ENCODE measurements around the gene FSD2. TPM values are rescaled to one million over a fixed set of nuclear protein-coding genes. Genes with fewer than 3 reads are reported as not detected.

The FSD2 gene
- total and polyA plus RNA-seq, 2 experiments from 2014 or later = 0.18 TPM; not detected in 1

DNA sequence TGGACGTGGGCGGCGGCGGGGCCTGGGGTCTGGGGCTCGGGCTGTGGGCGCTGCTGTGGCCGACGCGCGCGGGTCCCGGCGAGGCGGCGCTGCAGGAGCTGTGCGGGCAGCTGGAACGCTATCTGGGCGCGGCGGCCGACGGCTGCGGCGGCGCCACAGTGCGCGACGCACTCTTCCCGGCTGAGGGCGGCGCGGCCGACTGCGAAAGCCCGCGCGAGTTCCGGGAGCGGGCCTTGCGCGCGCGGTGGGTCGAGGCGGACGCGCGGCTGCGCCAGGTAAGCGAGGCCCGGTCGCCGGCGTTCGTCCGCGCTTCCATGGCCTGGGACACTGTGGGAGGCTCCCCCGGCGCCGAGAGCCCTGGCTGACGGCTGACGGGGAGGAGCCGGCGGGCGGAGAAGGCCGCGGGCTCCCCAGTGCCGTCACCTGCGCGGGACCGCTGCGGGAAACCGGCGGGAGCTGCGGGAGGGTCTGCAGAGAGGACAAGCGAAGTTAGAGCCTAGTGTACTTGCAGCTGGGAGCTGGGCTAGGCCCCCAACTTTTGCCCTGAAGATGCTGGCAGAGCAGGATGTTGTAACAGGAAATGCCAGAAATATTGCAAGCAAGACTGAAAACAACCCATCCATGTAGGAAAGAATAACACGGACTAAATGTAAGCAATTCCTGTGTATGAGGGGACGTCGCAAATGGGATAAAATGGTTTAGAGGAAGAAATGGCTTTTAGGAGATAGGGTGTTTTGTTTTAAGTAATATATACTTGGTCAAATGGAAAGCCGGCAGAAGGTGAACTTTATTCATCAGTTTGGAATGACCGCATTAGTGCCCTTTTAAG lies 4.4 kb upstream of the FSD2 start:
- Histone ChIP-seq H3K36me3 (ENCODE audit: insufficient read depth) (no peaks in the 10 kb centered on the region), H2AFZ (peak overlapping the region; percentile 80; the same call in 1 of the 2 replicates), H3K4me3 (peak overlapping the region; percentile 77), H3K4me1 (ENCODE audit: insufficient read depth) (peaks cover 18% of the 10 kb centered on the region), H3K79me2 (replicated peaks; ENCODE audit: insufficient read depth) (peaks cover 7% of the 10 kb centered on the region; the same call in 1 of the 2 replicates), H4K20me1 (replicated peaks; ENCODE audit: insufficient read depth) (peaks cover 8% of the 10 kb centered on the region; the same call in 1 of the 2 replicates), H3K9me2 (ENCODE audit: insufficient read depth) (0 out of 2 replicates have a peak, but pooled peaks cover 2% of the 10 kb centered on the region), H3K4me2 (peak overlapping the region; percentile 90), H3F3A (replicated peaks; ENCODE audit: low read depth) (peaks cover 5% of the 10 kb centered on the region; the same call in 1 of the 2 replicates), H3K27me3 (ENCODE audit: insufficient read depth) (peaks cover 5% of the 10 kb centered on the region; the same call in 1 of the 2 replicates), H3K27ac (ENCODE audit: low read depth) (no peak overlapping the region)
- TF ChIP-seq ZNF331 (CRISPR knock-in tag; IDR thresholded peaks at IDR 0.05; ENCODE audit: low read depth) (no peak), JUNB (IDR thresholded peaks at IDR 0.05; ENCODE audit: unreplicated experiment) (no peak), ZNF114 (CRISPR knock-in tag; IDR thresholded peaks at IDR 0.05) (no peak), POLR2AphosphoS5 (IDR thresholded peaks at IDR 0.05; ENCODE audit: low read depth) (no peak), EZH2 (IDR thresholded peaks at IDR 0.05; ENCODE audit: low read depth, unreplicated experiment) (no peak), STAT1 (IDR thresholded peaks at IDR 0.05; ENCODE audit: unreplicated experiment) (no peak), CREB1 (CRISPR knock-in tag; IDR thresholded peaks at IDR 0.05; ENCODE audit: low read depth) (no peak), NANOG (IDR thresholded peaks at IDR 0.05; ENCODE audit: borderline replicate concordance) (no peak), EZH2phosphoT487 (IDR thresholded peaks at IDR 0.05; ENCODE audit: unreplicated experiment) (no peak)
- TF ChIP-seq, protein P1, sequence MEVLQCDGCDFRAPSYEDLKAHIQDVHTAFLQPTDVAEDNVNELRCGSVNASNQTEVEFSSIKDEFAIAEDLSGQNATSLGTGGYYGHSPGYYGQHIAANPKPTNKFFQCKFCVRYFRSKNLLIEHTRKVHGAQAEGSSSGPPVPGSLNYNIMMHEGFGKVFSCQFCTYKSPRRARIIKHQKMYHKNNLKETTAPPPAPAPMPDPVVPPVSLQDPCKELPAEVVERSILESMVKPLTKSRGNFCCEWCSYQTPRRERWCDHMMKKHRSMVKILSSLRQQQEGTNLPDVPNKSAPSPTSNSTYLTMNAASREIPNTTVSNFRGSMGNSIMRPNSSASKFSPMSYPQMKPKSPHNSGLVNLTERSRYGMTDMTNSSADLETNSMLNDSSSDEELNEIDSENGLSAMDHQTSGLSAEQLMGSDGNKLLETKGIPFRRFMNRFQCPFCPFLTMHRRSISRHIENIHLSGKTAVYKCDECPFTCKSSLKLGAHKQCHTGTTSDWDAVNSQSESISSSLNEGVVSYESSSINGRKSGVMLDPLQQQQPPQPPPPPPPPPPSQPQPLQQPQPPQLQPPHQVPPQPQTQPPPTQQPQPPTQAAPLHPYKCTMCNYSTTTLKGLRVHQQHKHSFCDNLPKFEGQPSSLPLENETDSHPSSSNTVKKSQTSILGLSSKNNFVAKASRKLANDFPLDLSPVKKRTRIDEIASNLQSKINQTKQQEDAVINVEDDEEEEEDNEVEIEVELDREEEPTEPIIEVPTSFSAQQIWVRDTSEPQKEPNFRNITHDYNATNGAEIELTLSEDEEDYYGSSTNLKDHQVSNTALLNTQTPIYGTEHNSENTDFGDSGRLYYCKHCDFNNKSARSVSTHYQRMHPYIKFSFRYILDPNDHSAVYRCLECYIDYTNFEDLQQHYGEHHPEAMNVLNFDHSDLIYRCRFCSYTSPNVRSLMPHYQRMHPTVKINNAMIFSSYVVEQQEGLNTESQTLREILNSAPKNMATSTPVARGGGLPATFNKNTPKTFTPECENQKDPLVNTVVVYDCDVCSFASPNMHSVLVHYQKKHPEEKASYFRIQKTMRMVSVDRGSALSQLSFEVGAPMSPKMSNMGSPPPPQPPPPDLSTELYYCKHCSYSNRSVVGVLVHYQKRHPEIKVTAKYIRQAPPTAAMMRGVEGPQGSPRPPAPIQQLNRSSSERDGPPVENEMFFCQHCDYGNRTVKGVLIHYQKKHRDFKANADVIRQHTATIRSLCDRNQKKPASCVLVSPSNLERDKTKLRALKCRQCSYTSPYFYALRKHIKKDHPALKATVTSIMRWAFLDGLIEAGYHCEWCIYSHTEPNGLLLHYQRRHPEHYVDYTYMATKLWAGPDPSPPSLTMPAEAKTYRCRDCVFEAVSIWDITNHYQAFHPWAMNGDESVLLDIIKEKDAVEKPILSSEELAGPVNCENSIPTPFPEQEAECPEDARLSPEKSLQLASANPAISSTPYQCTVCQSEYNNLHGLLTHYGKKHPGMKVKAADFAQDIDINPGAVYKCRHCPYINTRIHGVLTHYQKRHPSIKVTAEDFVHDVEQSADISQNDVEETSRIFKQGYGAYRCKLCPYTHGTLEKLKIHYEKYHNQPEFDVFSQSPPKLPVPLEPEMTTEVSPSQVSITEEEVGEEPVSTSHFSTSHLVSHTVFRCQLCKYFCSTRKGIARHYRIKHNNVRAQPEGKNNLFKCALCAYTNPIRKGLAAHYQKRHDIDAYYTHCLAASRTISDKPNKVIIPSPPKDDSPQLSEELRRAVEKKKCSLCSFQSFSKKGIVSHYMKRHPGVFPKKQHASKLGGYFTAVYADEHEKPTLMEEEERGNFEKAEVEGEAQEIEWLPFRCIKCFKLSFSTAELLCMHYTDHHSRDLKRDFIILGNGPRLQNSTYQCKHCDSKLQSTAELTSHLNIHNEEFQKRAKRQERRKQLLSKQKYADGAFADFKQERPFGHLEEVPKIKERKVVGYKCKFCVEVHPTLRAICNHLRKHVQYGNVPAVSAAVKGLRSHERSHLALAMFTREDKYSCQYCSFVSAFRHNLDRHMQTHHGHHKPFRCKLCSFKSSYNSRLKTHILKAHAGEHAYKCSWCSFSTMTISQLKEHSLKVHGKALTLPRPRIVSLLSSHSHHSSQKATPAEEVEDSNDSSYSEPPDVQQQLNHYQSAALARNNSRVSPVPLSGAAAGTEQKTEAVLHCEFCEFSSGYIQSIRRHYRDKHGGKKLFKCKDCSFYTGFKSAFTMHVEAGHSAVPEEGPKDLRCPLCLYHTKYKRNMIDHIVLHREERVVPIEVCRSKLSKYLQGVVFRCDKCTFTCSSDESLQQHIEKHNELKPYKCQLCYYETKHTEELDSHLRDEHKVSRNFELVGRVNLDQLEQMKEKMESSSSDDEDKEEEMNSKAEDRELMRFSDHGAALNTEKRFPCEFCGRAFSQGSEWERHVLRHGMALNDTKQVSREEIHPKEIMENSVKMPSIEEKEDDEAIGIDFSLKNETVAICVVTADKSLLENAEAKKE (CRISPR knock-in tag; IDR thresholded peaks at IDR 0.05) = no peak
- TF ChIP-seq, protein P2, sequence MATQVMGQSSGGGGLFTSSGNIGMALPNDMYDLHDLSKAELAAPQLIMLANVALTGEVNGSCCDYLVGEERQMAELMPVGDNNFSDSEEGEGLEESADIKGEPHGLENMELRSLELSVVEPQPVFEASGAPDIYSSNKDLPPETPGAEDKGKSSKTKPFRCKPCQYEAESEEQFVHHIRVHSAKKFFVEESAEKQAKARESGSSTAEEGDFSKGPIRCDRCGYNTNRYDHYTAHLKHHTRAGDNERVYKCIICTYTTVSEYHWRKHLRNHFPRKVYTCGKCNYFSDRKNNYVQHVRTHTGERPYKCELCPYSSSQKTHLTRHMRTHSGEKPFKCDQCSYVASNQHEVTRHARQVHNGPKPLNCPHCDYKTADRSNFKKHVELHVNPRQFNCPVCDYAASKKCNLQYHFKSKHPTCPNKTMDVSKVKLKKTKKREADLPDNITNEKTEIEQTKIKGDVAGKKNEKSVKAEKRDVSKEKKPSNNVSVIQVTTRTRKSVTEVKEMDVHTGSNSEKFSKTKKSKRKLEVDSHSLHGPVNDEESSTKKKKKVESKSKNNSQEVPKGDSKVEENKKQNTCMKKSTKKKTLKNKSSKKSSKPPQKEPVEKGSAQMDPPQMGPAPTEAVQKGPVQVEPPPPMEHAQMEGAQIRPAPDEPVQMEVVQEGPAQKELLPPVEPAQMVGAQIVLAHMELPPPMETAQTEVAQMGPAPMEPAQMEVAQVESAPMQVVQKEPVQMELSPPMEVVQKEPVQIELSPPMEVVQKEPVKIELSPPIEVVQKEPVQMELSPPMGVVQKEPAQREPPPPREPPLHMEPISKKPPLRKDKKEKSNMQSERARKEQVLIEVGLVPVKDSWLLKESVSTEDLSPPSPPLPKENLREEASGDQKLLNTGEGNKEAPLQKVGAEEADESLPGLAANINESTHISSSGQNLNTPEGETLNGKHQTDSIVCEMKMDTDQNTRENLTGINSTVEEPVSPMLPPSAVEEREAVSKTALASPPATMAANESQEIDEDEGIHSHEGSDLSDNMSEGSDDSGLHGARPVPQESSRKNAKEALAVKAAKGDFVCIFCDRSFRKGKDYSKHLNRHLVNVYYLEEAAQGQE (IDR thresholded peaks at IDR 0.05; ENCODE audit: unreplicated experiment) = no peak
- TF ChIP-seq, protein P3, sequence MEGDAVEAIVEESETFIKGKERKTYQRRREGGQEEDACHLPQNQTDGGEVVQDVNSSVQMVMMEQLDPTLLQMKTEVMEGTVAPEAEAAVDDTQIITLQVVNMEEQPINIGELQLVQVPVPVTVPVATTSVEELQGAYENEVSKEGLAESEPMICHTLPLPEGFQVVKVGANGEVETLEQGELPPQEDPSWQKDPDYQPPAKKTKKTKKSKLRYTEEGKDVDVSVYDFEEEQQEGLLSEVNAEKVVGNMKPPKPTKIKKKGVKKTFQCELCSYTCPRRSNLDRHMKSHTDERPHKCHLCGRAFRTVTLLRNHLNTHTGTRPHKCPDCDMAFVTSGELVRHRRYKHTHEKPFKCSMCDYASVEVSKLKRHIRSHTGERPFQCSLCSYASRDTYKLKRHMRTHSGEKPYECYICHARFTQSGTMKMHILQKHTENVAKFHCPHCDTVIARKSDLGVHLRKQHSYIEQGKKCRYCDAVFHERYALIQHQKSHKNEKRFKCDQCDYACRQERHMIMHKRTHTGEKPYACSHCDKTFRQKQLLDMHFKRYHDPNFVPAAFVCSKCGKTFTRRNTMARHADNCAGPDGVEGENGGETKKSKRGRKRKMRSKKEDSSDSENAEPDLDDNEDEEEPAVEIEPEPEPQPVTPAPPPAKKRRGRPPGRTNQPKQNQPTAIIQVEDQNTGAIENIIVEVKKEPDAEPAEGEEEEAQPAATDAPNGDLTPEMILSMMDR (conservative IDR thresholded peaks at IDR 0.05; ENCODE audit: low read depth in 2 of 2) = no peak
- TF ChIP-seq, protein P4, sequence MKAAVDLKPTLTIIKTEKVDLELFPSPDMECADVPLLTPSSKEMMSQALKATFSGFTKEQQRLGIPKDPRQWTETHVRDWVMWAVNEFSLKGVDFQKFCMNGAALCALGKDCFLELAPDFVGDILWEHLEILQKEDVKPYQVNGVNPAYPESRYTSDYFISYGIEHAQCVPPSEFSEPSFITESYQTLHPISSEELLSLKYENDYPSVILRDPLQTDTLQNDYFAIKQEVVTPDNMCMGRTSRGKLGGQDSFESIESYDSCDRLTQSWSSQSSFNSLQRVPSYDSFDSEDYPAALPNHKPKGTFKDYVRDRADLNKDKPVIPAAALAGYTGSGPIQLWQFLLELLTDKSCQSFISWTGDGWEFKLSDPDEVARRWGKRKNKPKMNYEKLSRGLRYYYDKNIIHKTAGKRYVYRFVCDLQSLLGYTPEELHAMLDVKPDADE (IDR thresholded peaks at IDR 0.05) = no peak
- Mint-ChIP-seq H3K36me3 (ENCODE audit: low read depth) (peaks cover 8% of the 10 kb centered on the region; the same call in 1 of the 3 replicates), H3K27ac (no peak overlapping the region), H3K27me3 (ENCODE audit: insufficient read depth, low read depth, poor library complexity) (no peaks in the 10 kb centered on the region), H3K4me1 (peaks cover 22% of the 10 kb centered on the region), H3K4me3 (peak overlapping the region; percentile 92), H3K9me3 (no peaks in the 10 kb centered on the region)
- ATAC-seq (peak; percentile 10), DNase-seq (ENCODE audit: low spot score) (peak; percentile 60)

Measured in GM23338 (cell line).